A549 treated with RU486 at 1 μM for 4 hours (cell line): Measurements from ENCODE around the gene PPM1M. TPM values are rescaled to one million over a fixed set of nuclear protein-coding genes. Genes with fewer than 3 reads are reported as not detected.

Experiments used
- total RNA-seq: library from RNA; stranded (reverse); fragments of 200-300 nt; extraction: Qiagen RNA extraction; gene quantifications from 5 replicates; pipeline ENCODE4 v1.2.3, GENCODE V29; 2022; ENCODE audit warnings: low read depth

PPM1M gene, protein sequence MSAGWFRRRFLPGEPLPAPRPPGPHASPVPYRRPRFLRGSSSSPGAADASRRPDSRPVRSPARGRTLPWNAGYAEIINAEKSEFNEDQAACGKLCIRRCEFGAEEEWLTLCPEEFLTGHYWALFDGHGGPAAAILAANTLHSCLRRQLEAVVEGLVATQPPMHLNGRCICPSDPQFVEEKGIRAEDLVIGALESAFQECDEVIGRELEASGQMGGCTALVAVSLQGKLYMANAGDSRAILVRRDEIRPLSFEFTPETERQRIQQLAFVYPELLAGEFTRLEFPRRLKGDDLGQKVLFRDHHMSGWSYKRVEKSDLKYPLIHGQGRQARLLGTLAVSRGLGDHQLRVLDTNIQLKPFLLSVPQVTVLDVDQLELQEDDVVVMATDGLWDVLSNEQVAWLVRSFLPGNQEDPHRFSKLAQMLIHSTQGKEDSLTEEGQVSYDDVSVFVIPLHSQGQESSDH
- total RNA-seq, result 3.0 to 5.2 TPM (median 4.8 TPM) in 5 replicates

GRCh38 chr3:52245322-52246263 lies at the start of gene PPM1M:
Gene PPM1M (plus strand): TSS chr3:52245759. CDS start chr3:52245825, 66 bp downstream.

GRCh38 chr3:52197842-52198625 lies 47.5 kb upstream of the PPM1M start, which contains the start of gene ALAS1:
Gene ALAS1 (plus strand): TSS chr3:52198160. CDS start chr3:52199242, 1,082 bp downstream.

DNA sequence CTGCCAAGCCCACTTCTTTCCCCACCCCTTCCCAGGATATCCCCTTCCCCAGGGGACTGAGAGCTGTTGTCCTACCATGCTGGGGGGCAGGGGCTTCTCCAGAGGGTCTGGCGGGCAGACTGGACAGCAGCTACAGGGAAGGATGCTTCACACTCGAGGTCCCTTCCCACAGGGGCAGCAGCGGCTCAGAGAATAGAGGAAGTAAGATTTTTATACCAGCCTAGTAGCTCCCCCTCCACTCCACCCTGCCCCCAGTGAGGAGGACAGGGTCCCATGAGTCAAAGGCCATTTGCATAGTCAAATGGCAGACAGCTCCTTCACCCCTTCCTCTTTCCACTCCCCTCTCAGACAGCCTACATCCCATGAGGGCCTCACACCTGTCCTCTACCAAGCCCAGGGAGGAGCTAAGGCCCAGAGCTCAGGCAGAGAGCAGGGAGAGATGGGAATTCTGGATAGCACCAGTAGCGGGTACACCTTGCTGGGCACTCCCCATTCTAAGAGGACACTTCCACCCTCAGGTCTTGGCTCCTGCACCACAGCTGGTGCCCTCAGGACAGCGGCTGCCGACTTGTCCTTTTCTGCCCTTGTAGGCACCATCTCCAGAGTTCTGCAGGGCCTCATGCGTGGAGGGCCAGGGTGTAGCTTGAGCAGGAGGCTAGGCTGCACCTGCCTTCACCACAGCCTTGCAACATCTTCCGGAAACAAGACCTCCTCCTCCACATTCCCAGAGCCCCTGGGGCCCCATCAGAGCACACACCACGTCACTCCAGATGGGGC lies 19.9 kb upstream of the PPM1M start, which contains the start of gene TLR9:
Gene TLR9 (minus strand): TSS at position 194 of the 777 bp plus-strand sequence. CDS start 116 bp downstream, at position 78.

DNA sequence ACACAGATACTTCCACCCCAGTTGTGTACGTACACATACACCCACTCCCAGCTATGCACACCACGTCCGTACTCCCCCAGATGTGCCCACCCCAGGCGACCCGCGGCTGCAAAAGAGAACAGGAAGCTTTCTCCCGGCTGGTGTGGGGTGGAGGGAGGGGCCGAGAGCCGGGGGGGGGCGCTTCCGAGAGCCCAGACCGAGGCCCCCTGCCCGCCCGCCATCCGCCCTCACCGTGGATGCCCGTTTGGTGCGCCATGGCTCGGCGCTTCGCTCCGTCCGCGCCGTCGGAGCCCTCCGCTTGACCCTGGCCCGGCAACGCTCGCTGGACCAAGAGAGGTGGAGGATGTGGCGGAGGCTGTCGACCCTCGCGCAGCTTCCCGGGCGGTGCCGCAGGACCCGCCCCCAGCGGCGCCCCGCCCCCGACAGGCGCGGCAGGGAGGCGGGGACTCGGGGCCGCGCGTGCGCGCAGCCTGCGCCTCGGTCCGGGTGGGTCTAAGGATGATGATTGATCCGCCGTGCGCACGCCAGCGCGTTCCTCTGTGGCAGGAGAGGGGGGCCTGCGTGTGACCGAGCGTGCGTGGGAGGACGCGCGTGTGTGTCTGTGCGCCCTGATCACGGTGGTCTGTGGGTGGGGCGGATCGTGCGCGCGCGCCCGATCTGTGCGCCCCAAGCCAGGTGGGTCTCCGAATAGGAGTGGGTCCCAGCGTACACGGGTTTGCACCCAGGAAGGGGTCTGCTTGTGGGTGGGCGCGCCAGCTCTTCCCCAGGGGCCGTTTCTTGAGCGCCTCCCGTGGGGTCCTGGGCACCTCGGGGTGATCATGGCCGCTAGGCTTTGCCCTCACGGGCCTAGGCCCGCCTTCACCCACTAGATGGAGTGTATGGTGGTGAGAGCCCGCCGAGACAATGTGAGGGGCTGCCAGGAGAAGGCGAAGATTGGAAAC lies 6.5 kb upstream of the PPM1M start, which contains the start of gene TWF2:
Gene TWF2 (minus strand): TSS at position 398 of the 941 bp plus-strand sequence. CDS start 142 bp downstream, at position 256.

GRCh38 chr3:52278510-52279069 lies 33.0 kb downstream of the PPM1M start, which contains the start of gene WDR82:
Gene WDR82 (minus strand): TSS chr3:52278649. CDS start chr3:52278361, 288 bp downstream.

Other genes with a start within 250 kb of the PPM1M start
- 1,331 to 1,486 TPM (median 1,343 TPM) in 5 replicates for gene RPL29, start 249.9 kb upstream of the PPM1M start, total RNA-seq
- 14.0 to 17.9 TPM (median 15.9 TPM) in 5 replicates for gene DUSP7, start 189.2 kb upstream of the PPM1M start, total RNA-seq
- gene POC1A, start 91.3 kb upstream of the PPM1M start, total RNA-seq, result 15.2 to 19.4 TPM (median 18.7 TPM) in 5 replicates
- 48.4 to 57.6 TPM (median 54.7 TPM) in 5 replicates for gene ALAS1, start 47.6 kb upstream of the PPM1M start, total RNA-seq
- gene TLR9, start 20.1 kb upstream of the PPM1M start, total RNA-seq, result 0.06 TPM in 1 of 5 replicates, not detected in the others
- 59.9 to 79.4 TPM (median 68.3 TPM) in 5 replicates for gene TWF2, start 6.6 kb upstream of the PPM1M start, total RNA-seq
- gene WDR82, start 32.9 kb downstream of the PPM1M start, total RNA-seq, result 44.7 to 57.1 TPM (median 51.6 TPM) in 5 replicates
- 3.1 to 5.2 TPM (median 4.6 TPM) in 5 replicates for gene GLYCTK, start 42.1 kb downstream of the PPM1M start, total RNA-seq
- gene DNAH1, start 70.6 kb downstream of the PPM1M start, total RNA-seq, result 0.67 to 0.99 TPM (median 0.86 TPM) in 5 replicates
- gene BAP1, start 164.2 kb downstream of the PPM1M start, total RNA-seq, result 27.2 to 39.3 TPM (median 36.8 TPM) in 5 replicates
- gene PHF7, start 164.9 kb downstream of the PPM1M start, total RNA-seq, result 2.7 to 3.5 TPM (median 3.0 TPM) in 5 replicates
- gene SEMA3G, start 199.3 kb downstream of the PPM1M start, total RNA-seq, result 0.07 to 0.09 TPM (median 0.08 TPM) in 4 of 5 replicates, not detected in the other
- 1.2 to 1.6 TPM (median 1.3 TPM) in 5 replicates for gene TNNC1, start 208.3 kb downstream of the PPM1M start, total RNA-seq
- 9.1 to 15.1 TPM (median 13.8 TPM) in 5 replicates for gene NISCH, start 209.8 kb downstream of the PPM1M start, total RNA-seq
- gene STAB1, start 249.6 kb downstream of the PPM1M start, total RNA-seq, result not detected in 5 replicates